ENCODE results near the gene CDK16.
A peak's percentile ranks its signal among the peaks of the same experiment; 100 is the strongest.

The CDK16 gene

DNA sequence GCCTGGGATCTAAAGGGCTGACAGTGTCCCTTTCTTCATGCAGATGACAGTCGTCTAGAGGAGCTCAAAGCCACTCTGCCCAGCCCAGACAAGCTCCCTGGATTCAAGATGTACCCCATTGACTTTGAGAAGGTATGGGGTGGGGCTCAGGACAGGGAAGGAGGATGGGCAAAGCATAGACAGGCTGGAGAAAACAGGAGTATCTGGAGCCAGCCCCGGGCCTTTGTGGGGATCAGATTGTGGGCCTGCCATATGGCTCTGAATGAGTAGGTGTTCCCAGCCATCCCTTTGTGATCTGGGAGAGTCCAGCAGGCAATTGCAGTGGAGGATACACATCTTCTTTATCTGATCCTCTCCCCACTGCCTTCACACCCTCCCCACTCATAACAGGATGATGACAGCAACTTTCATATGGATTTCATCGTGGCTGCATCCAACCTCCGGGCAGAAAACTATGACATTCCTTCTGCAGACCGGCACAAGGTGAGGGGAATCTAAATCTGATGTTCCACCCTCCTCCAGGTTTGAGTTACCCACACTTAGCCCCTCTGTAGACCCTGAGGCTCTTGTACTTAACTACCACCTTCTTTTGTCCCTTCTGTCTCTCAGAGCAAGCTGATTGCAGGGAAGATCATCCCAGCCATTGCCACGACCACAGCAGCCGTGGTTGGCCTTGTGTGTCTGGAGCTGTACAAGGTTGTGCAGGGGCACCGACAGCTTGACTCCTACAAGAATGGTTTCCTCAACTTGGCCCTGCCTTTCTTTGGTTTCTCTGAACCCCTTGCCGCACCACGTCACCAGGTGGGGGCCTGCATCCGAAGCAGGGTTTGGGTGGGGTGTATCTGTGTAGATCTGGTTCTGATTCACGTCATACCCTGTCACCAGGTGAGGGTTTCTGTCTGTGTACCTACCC lies 5.8 kb upstream of the CDK16 start:
- no peak overlapping the region for H3K4me3 ChIP-seq (ENCODE audit: insufficient read depth in 1 of 2, low read depth in 1 of 2, low read length in 2 of 2)
- H3K9ac ChIP-seq (ENCODE audit: low read length): no peak overlapping the region
- H2BK120ac ChIP-seq (ENCODE audit: low read depth, low read length): no peak overlapping the region
- H4K91ac ChIP-seq (ENCODE audit: low read length): no peak overlapping the region
- H3K4me1 ChIP-seq (ENCODE audit: control insufficient read depth, insufficient read depth, low read depth, low read length): peaks cover 9% of the 10 kb centered on the region
- no peak overlapping the region for H2BK15ac ChIP-seq (ENCODE audit: low read depth, poor library complexity, severe bottlenecking)
- no peak overlapping the region for H3K4me2 ChIP-seq (ENCODE audit: low read length, poor library complexity, severe bottlenecking)
- peaks cover 3% of the 10 kb centered on the region for H3K79me1 ChIP-seq (replicated peaks; ENCODE audit: low read length, poor library complexity, severe bottlenecking)
- H2AK5ac ChIP-seq (ENCODE audit: low read length, severe bottlenecking): no peak overlapping the region
- no peak overlapping the region for H3K14ac ChIP-seq (ENCODE audit: low read length in 2 of 2)
- H3K9me3 ChIP-seq (ENCODE audit: control insufficient read depth, low read length): no peaks in the 10 kb centered on the region
- no peak overlapping the region for H3K23ac ChIP-seq (ENCODE audit: low read length in 2 of 2)
- H3K36me3 ChIP-seq (ENCODE audit: control insufficient read depth in 1 of 2, insufficient read depth in 2 of 2, low read depth in 1 of 2, low read length in 2 of 2): peaks cover 73 to 88% of the 10 kb centered on the region in 2 experiments
- H3K4ac ChIP-seq (ENCODE audit: low read depth in 1 of 2, low read length in 2 of 2): no peak overlapping the region
- no peak overlapping the region for H2AFZ ChIP-seq (ENCODE audit: low read depth, low read length)
- H3K27ac ChIP-seq (ENCODE audit: low read length, poor library complexity, severe bottlenecking): no peak overlapping the region
- H2BK12ac ChIP-seq (ENCODE audit: low read length in 2 of 2): no peak overlapping the region
- 97% methylated on average over 9 of the region's 12 CpGs for WGBS
- H3K18ac ChIP-seq (ENCODE audit: low read depth in 1 of 2, low read length in 2 of 2): no peak overlapping the region
- no peak overlapping the region for H4K8ac ChIP-seq (ENCODE audit: low read length)
- no peak overlapping the region for H2BK5ac ChIP-seq (ENCODE audit: low read depth, low read length, poor library complexity, severe bottlenecking)
- H3K27me3 ChIP-seq (ENCODE audit: control insufficient read depth in 1 of 2, insufficient read depth in 1 of 2, low read length in 2 of 2): no peaks in the 10 kb centered on the region
- DNase-seq: no peak

DNA sequence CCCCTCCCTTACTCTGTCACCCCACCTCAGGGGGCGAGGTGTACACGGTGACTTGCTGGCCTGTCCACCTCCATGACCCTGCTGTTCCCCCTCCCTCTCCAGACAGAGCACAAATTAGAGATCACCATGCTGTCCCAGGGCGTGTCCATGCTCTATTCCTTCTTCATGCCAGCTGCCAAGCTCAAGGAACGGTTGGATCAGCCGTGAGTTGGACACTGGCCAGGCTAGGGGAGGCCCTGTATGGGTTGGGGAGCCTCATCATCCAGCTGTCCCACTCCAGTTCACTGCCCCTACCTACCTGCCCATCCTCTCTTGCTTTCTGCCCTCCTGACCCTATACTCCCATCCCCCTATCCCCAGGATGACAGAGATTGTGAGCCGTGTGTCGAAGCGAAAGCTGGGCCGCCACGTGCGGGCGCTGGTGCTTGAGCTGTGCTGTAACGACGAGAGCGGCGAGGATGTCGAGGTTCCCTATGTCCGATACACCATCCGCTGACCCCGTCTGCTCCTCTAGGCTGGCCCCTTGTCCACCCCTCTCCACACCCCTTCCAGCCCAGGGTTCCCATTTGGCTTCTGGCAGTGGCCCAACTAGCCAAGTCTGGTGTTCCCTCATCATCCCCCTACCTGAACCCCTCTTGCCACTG lies 3.9 kb upstream of the CDK16 start:
- H3K4ac ChIP-seq (ENCODE audit: low read depth in 1 of 2, low read length in 2 of 2): no peak overlapping the region
- H3K79me1 ChIP-seq (replicated peaks; ENCODE audit: low read length, poor library complexity, severe bottlenecking): peaks cover 2% of the 10 kb centered on the region
- H2AFZ ChIP-seq (ENCODE audit: low read depth, low read length): no peak overlapping the region
- no peak overlapping the region for H3K14ac ChIP-seq (ENCODE audit: low read length in 2 of 2)
- peaks cover 58 to 71% of the 10 kb centered on the region in 2 experiments for H3K36me3 ChIP-seq (ENCODE audit: control insufficient read depth in 1 of 2, insufficient read depth in 2 of 2, low read depth in 1 of 2, low read length in 2 of 2)
- no peak for DNase-seq
- H3K4me1 ChIP-seq (ENCODE audit: control insufficient read depth, insufficient read depth, low read depth, low read length): peaks cover 9% of the 10 kb centered on the region
- no peak overlapping the region for H3K18ac ChIP-seq (ENCODE audit: low read depth in 1 of 2, low read length in 2 of 2)
- H2BK15ac ChIP-seq (ENCODE audit: low read depth, poor library complexity, severe bottlenecking): no peak overlapping the region
- WGBS: 99% methylated on average over 19 of the region's 20 CpGs
- no peak overlapping the region for H4K8ac ChIP-seq (ENCODE audit: low read length)
- no peak overlapping the region for H3K9ac ChIP-seq (ENCODE audit: low read length)
- H3K4me2 ChIP-seq (ENCODE audit: low read length, poor library complexity, severe bottlenecking): no peak overlapping the region
- no peak overlapping the region for H3K4me3 ChIP-seq (ENCODE audit: insufficient read depth in 1 of 2, low read depth in 1 of 2, low read length in 2 of 2)
- no peaks in the 10 kb centered on the region for H3K27me3 ChIP-seq (ENCODE audit: control insufficient read depth in 1 of 2, insufficient read depth in 1 of 2, low read length in 2 of 2)
- H2BK12ac ChIP-seq (ENCODE audit: low read length in 2 of 2): no peak overlapping the region
- no peak overlapping the region for H2AK5ac ChIP-seq (ENCODE audit: low read length, severe bottlenecking)
- peak overlapping the region; percentile 18 for H3K27ac ChIP-seq (ENCODE audit: low read length, poor library complexity, severe bottlenecking)
- H2BK120ac ChIP-seq (ENCODE audit: low read depth, low read length): no peak overlapping the region
- no peak overlapping the region for H3K23ac ChIP-seq (ENCODE audit: low read length in 2 of 2)
- H2BK5ac ChIP-seq (ENCODE audit: low read depth, low read length, poor library complexity, severe bottlenecking): no peak overlapping the region
- H3K9me3 ChIP-seq (ENCODE audit: control insufficient read depth, low read length): no peaks in the 10 kb centered on the region
- no peak overlapping the region for H4K91ac ChIP-seq (ENCODE audit: low read length)

DNA sequence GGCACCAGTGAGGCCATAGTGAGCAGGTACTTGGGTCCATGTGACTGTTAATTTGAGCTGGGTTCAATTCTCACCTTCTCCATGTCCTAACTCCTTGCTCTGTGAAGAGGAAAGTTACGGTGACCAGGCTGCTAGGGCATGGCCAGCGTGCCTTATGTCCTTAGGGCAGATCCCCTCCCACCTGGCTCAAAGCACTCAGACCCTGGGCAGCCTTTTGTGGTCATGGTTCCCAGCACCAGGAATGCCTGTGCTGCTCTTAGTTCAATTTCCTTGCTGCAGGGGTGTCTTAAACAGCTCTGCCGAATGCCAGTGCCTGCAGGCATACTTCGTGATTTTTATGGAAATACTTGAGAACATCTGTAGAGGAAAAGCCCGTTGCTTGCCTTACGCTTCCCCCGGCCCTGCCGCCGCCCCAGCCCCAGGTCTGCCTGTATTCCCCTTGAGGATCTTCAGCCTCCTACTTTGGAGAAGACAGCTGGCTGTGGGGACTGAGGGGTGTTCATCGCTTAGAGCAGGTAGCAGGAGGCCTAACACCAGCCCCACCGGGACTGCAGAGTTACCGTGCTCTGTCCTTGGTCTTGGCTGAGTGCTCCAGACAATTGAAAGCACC lies 3.1 kb upstream of the CDK16 start:
- peak overlapping the region; percentile 45 for H3K27ac ChIP-seq (ENCODE audit: low read length, poor library complexity, severe bottlenecking)
- no peak overlapping the region for H2BK5ac ChIP-seq (ENCODE audit: low read depth, low read length, poor library complexity, severe bottlenecking)
- H2AK5ac ChIP-seq (ENCODE audit: low read length, severe bottlenecking): no peak overlapping the region
- no peak overlapping the region for H2BK12ac ChIP-seq (ENCODE audit: low read length in 2 of 2)
- H3K4me1 ChIP-seq (ENCODE audit: control insufficient read depth, insufficient read depth, low read depth, low read length): peaks cover 10% of the 10 kb centered on the region
- no peak overlapping the region for H2BK15ac ChIP-seq (ENCODE audit: low read depth, poor library complexity, severe bottlenecking)
- no peak overlapping the region for H3K9ac ChIP-seq (ENCODE audit: low read length)
- 94% methylated on average over 12 of the region's 12 CpGs for WGBS
- DNase-seq: no peak
- no peak overlapping the region for H4K91ac ChIP-seq (ENCODE audit: low read length)
- no peak overlapping the region for H2BK120ac ChIP-seq (ENCODE audit: low read depth, low read length)
- H3K9me3 ChIP-seq (ENCODE audit: control insufficient read depth, low read length): no peaks in the 10 kb centered on the region
- H3K14ac ChIP-seq (ENCODE audit: low read length in 2 of 2): no peak overlapping the region
- no peak overlapping the region for H4K8ac ChIP-seq (ENCODE audit: low read length)
- H2AFZ ChIP-seq (ENCODE audit: low read depth, low read length): no peak overlapping the region
- H3K4me3 ChIP-seq (ENCODE audit: insufficient read depth in 1 of 2, low read depth in 1 of 2, low read length in 2 of 2): no peak overlapping the region
- peaks cover 2% of the 10 kb centered on the region for H3K79me1 ChIP-seq (replicated peaks; ENCODE audit: low read length, poor library complexity, severe bottlenecking)
- peaks cover 51 to 62% of the 10 kb centered on the region in 2 experiments for H3K36me3 ChIP-seq (ENCODE audit: control insufficient read depth in 1 of 2, insufficient read depth in 2 of 2, low read depth in 1 of 2, low read length in 2 of 2)
- H3K27me3 ChIP-seq (ENCODE audit: control insufficient read depth in 1 of 2, insufficient read depth in 1 of 2, low read length in 2 of 2): no peaks in the 10 kb centered on the region
- no peak overlapping the region for H3K4ac ChIP-seq (ENCODE audit: low read depth in 1 of 2, low read length in 2 of 2)
- H3K4me2 ChIP-seq (ENCODE audit: low read length, poor library complexity, severe bottlenecking): no peak overlapping the region
- H3K23ac ChIP-seq (ENCODE audit: low read length in 2 of 2): no peak overlapping the region
- H3K18ac ChIP-seq (ENCODE audit: low read depth in 1 of 2, low read length in 2 of 2): no peak overlapping the region

DNA sequence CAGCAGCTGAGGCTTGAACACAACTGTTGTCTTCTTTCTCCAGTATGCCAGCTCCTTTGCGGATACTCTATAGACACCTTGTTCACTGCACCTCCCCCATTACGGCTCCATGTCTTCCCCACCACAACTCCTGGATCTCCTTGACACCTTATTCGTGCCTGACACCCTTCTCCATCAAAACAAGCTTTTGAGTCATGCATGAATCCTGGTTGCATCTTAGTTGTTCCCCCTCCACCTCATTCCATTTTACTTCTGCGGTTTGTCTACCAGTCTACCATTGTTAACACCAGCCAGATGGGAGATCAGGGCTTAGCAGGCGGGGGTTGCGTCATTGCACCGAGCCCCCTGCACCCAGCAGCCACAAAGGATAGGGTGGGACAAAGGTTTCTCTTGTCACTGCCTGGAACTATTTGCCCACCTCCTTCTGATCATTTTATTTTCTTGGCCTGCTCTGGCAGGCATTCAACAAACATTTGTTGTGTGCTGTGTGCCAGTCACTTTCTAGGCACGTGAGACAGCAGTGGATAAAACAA lies 2.0 kb upstream of the CDK16 start:
- H3K14ac ChIP-seq (ENCODE audit: low read length in 2 of 2): no peak overlapping the region
- peaks cover 2% of the 10 kb centered on the region for H3K79me1 ChIP-seq (replicated peaks; ENCODE audit: low read length, poor library complexity, severe bottlenecking)
- H2AFZ ChIP-seq (ENCODE audit: low read depth, low read length): no peak overlapping the region
- no peak overlapping the region for H2BK15ac ChIP-seq (ENCODE audit: low read depth, poor library complexity, severe bottlenecking)
- peaks cover 12% of the 10 kb centered on the region for H3K4me1 ChIP-seq (ENCODE audit: control insufficient read depth, insufficient read depth, low read depth, low read length)
- H3K36me3 ChIP-seq (ENCODE audit: control insufficient read depth in 1 of 2, insufficient read depth in 2 of 2, low read depth in 1 of 2, low read length in 2 of 2): peaks cover 41 to 52% of the 10 kb centered on the region in 2 experiments
- H3K27me3 ChIP-seq (ENCODE audit: control insufficient read depth in 1 of 2, insufficient read depth in 1 of 2, low read length in 2 of 2): no peaks in the 10 kb centered on the region
- no peak overlapping the region for H2BK12ac ChIP-seq (ENCODE audit: low read length in 2 of 2)
- H3K9ac ChIP-seq (ENCODE audit: low read length): peak overlapping the region; percentile 69
- peak overlapping the region; percentile 79 for H3K27ac ChIP-seq (ENCODE audit: low read length, poor library complexity, severe bottlenecking)
- H3K4me3 ChIP-seq (ENCODE audit: insufficient read depth in 1 of 2, low read depth in 1 of 2, low read length in 2 of 2): peak overlapping the region in 1 of 2 experiments; percentile 87
- no peak overlapping the region for H3K4me2 ChIP-seq (ENCODE audit: low read length, poor library complexity, severe bottlenecking)
- no peaks in the 10 kb centered on the region for H3K9me3 ChIP-seq (ENCODE audit: control insufficient read depth, low read length)
- H2BK5ac ChIP-seq (ENCODE audit: low read depth, low read length, poor library complexity, severe bottlenecking): no peak overlapping the region
- H4K8ac ChIP-seq (ENCODE audit: low read length): no peak overlapping the region
- WGBS: 95% methylated on average over 8 of the region's 8 CpGs
- DNase-seq: no peak
- no peak overlapping the region for H2AK5ac ChIP-seq (ENCODE audit: low read length, severe bottlenecking)
- no peak overlapping the region for H4K91ac ChIP-seq (ENCODE audit: low read length)
- no peak overlapping the region for H3K23ac ChIP-seq (ENCODE audit: low read length in 2 of 2)
- H2BK120ac ChIP-seq (ENCODE audit: low read depth, low read length): no peak overlapping the region
- no peak overlapping the region for H3K4ac ChIP-seq (ENCODE audit: low read depth in 1 of 2, low read length in 2 of 2)
- H3K18ac ChIP-seq (ENCODE audit: low read depth in 1 of 2, low read length in 2 of 2): no peak overlapping the region
